ENCODE data around the gene MLC1. TPM values are rescaled to one million over a fixed set of nuclear protein-coding genes. Genes with fewer than 3 reads are reported as not detected.

Gene MLC1
- total RNA-seq, 1 donor from 2014 or later: 0.50 TPM

- DNase-seq (ENCODE audit: low spot score): no peak
- Mint-ChIP-seq H3K27me3 (ENCODE audit: low read depth) (no peaks in the 10 kb centered on the region), H3K4me1 (ENCODE audit: low read depth) (peaks cover 13% of the 10 kb centered on the region), H3K4me3 (ENCODE audit: unreplicated experiment) (no peak overlapping the region), H3K27ac (ENCODE audit: unreplicated experiment) (no peak overlapping the region), H3K9me3 (ENCODE audit: low read depth) (no peaks in the 10 kb centered on the region), H3K36me3 (ENCODE audit: low read depth) (no peaks in the 10 kb centered on the region)
- TF ChIP-seq, protein P1, sequence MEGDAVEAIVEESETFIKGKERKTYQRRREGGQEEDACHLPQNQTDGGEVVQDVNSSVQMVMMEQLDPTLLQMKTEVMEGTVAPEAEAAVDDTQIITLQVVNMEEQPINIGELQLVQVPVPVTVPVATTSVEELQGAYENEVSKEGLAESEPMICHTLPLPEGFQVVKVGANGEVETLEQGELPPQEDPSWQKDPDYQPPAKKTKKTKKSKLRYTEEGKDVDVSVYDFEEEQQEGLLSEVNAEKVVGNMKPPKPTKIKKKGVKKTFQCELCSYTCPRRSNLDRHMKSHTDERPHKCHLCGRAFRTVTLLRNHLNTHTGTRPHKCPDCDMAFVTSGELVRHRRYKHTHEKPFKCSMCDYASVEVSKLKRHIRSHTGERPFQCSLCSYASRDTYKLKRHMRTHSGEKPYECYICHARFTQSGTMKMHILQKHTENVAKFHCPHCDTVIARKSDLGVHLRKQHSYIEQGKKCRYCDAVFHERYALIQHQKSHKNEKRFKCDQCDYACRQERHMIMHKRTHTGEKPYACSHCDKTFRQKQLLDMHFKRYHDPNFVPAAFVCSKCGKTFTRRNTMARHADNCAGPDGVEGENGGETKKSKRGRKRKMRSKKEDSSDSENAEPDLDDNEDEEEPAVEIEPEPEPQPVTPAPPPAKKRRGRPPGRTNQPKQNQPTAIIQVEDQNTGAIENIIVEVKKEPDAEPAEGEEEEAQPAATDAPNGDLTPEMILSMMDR (IDR thresholded peaks at IDR 0.05): no peak
These were observed 24.6 kb downstream of the MLC1 start for GRCh38 chr22:50060441-50061140.

- TF ChIP-seq, protein P1 (IDR thresholded peaks at IDR 0.05): no peak
- Mint-ChIP-seq H3K27ac (ENCODE audit: unreplicated experiment) (peak overlapping the region; percentile 80), H3K4me1 (ENCODE audit: low read depth) (peaks cover 15% of the 10 kb centered on the region), H3K9me3 (ENCODE audit: low read depth) (no peaks in the 10 kb centered on the region), H3K4me3 (ENCODE audit: unreplicated experiment) (peak overlapping the region; percentile 63), H3K36me3 (ENCODE audit: low read depth) (no peaks in the 10 kb centered on the region), H3K27me3 (ENCODE audit: low read depth) (no peaks in the 10 kb centered on the region)
- no peak for DNase-seq (ENCODE audit: low spot score)
These were observed 25.4 kb downstream of the MLC1 start for GRCh38 chr22:50059881-50060262.

- Mint-ChIP-seq H3K27me3 (ENCODE audit: low read depth) (no peaks in the 10 kb centered on the region), H3K4me3 (ENCODE audit: unreplicated experiment) (peak overlapping the region; percentile 63), H3K9me3 (ENCODE audit: low read depth) (no peaks in the 10 kb centered on the region), H3K27ac (ENCODE audit: unreplicated experiment) (peak overlapping the region; percentile 80), H3K36me3 (ENCODE audit: low read depth) (no peaks in the 10 kb centered on the region), H3K4me1 (ENCODE audit: low read depth) (peaks cover 15% of the 10 kb centered on the region)
- TF ChIP-seq, protein P1 (IDR thresholded peaks at IDR 0.05): peak; percentile 54
- DNase-seq (ENCODE audit: low spot score): no peak
These were observed 26.0 kb downstream of the MLC1 start for GRCh38 chr22:50058906-50059880.

DNA sequence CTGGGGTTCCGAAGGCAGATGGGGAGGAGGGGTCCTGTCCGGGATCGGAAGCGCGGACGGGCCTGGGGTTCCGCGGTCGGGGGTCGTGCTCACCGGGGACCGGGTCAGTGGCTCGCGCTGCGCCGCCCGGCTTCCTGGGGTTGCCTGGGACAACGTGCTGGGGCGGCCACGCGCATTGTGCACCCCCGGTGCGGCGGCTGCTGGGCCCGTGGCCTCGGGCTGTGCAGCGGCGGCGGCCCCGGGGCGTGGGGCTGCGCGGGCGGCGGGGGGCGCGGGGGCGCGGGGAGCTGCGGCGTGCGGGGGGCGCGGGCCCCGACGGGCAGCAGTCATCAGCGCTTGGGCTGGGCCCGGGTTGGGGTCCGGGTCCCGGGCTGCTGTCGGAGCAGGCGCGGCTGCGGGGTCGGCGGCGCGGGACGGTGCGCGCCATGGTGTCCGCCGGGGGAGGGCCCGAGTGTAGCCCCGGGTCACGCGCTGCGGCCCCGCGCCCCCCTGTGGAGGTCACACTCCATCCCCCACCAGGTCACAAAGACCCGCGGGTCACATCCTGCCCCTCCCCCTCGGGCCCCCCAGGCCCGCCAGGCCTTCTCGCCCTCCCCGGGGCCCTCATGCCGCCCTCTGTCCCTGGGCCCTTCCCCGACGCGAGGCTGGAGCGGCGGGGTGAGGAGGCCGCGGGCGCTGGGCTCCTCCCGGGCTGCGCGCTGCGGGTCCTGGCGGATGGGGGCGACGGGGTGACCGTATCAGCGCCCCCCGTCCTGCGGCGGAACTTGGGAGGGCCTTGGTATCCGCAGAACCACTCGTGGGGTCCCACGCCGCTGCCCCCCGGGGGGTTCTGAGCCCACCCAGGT, 26.9 kb downstream of the MLC1 start, which contains the start of gene TTLL8:
TSS of gene TTLL8 (minus strand) at position 238 of the 845 bp plus-strand sequence.
- Mint-ChIP-seq H3K9me3 (ENCODE audit: low read depth) (peaks cover 8% of the 10 kb centered on the region), H3K4me3 (ENCODE audit: unreplicated experiment) (peak within 1 kb of the TSS; percentile 63), H3K27me3 (ENCODE audit: low read depth) (no peaks in the 10 kb centered on the region), H3K4me1 (ENCODE audit: low read depth) (peaks cover 15% of the 10 kb centered on the region), H3K36me3 (ENCODE audit: low read depth) (peaks cover 5% of the 10 kb centered on the region), H3K27ac (ENCODE audit: unreplicated experiment) (peak within 1 kb of the TSS; percentile 80)
- DNase-seq (ENCODE audit: low spot score): no peak
- TF ChIP-seq, protein P1 (IDR thresholded peaks at IDR 0.05): no peak

All from chondrocyte (in vitro differentiated cells).